Activated CD4-positive, alpha-beta T cell treated with anti-CD3 and anti-CD28 coated beads for 48 hours (primary cell): Measurements from ENCODE around the gene IGDCC3.

Source experiments
- DNase-seq: peaks from one replicate; pipeline ENCODE4 v3.0.0-alpha.2; 2020

The IGDCC3 gene

DNA sequence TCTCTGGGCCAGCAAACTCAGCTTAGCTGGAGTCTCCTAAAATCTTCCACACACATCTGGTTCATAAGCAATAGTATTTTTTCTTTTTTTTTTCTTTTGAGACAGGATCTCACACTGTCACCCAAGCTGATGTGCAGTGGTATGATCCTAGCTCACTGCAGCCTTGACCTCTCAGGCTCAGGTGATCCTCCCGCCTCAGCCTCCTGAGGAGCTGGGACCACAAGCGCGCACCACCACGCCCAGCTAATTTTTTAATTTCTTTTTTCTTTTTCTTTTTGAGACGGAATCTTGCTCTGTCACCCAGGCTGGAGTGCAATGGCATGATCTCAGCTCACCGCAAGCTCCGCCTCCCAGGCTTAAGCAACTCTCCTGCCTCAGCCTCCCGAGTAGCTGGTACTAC lies 39.0 kb downstream of the IGDCC3 start:
- DNase-seq, result no peak

DNA sequence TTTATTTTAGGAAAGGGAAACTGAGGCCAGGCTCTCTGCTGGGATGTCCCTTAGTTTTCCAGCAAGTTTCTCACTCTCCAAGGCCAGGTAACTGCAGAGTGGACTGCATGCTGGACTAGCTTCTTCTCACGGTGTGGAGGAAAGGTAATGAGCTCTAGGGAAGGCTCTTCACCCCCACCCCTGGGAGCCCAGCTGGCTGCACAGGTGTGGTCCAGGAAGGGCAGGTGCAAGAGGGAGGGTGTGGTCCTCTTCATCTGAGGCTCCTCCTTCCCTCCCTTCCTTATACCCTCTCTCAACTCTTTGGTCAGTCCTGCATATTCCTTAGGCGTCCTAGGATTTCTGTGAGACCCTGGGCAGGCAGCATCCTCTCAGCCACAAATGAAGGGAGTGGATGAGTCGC lies 39.4 kb downstream of the IGDCC3 start:
- no peak for DNase-seq

DNA sequence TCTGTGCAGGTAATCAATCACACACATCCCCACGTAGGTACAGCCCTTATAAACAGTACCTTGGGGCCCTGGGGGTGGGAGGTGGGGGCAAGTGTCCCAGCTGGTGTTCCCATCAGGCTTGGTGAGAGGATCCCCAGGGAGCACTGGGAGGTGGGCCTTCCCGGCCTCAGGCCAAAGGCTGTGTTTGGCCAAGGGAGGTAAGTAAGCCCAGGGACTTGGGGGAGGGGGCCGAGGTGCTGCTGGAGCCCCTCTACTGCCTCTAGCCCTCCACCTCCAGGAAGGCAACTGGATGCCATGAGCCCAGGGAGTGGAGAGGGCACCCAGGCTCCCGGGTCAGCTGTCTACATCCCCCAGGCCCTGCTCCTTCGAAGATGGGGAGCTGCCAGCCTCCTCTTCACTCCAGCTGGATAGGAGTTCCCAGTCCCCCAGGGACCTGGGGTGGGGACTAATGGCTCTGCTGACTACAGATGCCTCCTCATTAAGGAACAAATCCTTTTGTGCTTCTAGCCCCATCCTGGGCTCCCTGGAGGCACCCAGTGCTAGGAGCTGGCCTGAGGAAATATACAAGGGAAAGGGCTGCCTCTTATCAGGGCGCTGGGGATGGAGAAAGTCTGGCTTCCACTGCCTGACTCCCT lies 40.2 kb downstream of the IGDCC3 start:
- DNase-seq, result no peak

DNA sequence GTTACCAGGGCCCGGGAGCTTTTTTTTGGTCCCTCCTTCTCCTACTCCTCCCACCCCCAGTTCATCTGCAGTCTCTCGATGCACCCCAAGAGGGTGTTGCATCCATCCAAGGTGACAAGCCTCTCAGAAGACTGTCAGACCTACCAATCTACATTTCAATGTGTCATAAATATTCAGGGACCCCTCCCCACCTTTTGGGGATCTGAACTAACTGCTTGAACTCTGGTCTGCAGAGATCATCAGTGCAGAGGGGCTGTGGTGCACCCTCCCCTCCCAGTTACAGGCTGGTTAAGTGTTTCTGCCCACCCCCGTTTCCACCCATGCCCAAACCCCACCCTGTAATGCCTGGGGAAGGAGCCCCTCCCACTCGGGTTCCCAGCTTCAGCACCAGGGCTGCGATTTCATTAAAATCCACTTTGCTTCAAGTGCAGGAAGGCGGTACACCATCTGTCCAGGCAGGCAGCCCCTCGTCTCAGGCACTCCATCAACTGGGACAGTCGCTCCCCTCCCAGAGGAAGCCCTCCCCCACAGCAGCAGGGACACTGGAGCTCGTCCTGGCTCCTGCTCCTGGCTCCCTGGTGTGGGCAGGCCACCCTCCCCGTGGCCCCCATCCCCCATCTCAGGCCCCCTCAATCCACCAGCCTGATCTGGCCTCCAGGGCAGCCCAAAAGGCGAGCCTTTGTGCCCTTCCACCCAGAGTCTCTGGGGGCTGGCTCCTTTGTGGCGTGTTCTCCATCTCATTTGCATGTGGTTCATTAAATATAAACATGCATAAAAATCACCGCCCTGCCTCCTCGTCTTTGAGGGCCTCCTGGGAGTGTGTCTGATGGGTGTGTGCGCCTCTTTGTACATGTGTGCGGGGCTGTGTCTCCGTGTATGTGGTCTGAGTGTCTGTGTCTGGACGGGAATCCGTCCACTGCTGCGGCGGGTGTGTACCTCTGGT lies 41.0 kb downstream of the IGDCC3 start:
- DNase-seq, result no peak

DNA sequence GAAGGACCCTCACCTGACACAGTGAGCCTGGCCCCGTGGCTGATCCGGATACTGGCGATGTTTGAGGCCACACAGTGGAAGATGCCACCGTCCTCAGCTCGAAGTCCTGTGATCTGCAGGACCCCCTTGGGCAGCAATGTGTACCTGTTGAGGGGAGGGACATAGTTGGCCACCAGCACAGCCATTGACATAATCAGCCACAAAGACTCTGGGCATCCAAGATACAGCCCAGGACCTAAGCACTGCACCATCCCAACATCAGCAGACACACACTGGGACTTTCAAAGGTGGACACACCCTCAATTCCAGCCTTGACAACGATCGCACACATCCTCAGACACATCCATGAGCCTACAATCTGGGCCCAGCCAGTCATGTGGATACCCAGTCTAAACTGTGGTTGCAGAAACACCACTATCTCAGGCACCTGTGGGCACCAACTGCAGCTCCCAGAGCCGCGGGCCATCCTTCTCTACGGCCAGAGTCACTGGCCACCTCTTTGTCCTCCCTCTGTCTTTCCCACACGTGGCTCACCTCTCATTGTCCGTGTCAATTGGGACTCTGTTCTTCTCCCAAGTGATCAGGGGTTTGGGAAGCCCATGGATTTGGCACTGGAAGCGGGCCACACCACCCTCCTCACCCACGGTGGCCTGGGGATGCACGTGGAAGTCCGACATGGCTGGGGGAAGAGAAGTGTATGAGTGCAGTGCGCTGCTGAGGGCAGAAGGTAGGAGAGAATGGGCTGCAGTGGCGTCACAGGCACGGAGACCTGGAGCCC lies 42.3 kb downstream of the IGDCC3 start:
- DNase-seq, result no peak

DNA sequence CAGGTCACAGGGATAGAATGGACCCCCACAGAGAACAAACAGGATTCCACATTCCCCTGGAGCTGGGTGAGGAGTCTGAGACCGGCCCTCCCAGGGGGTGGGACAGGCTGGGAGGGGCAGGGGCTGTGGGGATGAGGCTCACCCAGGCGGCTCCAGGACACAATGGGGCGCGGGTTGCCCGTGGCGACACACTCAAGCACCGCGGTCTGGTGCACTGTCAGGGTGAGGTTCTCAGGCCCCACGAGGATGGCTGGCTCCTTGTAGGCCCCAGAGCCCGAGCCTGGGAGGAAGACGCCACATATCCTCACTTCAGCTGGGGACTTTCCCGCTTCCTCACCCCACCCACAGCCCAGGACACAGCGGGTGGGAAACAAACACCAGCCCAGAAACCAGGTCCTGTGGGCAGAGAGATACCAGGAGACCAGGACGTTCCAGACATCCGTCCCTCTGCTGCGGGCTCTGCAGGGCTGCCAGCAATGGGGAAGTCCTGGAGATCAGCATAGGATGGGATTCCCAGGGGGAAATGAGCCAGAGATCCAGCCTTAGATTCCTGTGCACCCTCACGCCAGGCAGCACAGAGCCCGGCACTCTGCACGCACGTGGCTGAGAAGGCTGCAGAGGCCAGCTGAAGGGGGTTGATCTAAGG lies 43.1 kb downstream of the IGDCC3 start:
- no peak for DNase-seq

DNA sequence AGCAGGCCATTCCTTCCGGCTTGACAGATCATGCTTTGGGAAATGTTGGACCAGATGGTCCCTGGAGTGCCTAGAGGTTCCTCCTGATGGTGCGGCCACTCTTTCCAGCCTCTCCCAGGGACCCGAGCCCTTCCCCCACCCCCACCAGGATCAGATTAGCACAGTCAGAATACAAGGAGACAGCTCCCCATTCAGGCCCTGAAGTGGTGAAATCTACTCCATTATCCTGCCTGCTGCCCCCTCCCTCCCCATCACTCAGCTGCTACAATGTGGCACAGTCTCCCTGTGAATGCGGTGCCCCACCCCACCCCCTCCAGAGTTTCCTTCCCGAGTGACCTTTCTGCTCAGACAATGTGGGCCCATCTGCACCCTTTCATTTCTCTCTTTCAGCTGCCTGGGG lies 43.9 kb downstream of the IGDCC3 start:
- DNase-seq, result no peak

DNA sequence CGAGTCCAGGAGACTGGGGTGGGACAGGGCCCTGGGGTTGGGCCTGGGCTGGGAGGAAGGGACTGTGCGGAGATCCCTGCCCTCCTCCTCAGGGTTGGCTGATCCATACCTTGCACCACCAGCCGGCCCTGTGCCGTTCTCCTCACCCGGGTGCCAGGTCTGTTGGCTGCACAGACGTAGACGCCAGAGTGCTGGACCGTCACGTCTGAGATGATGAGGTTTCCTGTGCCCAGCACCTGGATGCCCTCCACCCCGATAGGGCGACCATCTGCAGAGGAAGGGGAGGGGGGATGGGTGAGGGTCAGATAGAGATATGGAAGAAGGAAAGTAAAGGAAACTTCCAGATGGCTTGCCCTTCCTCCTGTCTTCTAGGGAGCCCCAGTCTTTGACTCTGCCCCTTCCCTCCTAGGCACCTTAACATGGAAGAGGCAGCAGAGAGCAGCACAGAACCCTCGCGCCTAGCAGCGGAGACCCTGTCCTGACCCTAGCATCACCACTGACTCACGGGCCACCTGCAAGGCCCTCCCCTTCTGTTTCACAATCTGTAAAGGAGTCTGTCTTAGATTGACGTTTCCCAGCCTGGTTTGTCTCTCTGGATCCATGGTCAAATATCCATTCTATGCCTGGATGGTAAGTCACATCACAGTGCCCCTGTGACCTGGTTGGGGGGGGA lies 44.5 kb downstream of the IGDCC3 start:
- no peak for DNase-seq

DNA sequence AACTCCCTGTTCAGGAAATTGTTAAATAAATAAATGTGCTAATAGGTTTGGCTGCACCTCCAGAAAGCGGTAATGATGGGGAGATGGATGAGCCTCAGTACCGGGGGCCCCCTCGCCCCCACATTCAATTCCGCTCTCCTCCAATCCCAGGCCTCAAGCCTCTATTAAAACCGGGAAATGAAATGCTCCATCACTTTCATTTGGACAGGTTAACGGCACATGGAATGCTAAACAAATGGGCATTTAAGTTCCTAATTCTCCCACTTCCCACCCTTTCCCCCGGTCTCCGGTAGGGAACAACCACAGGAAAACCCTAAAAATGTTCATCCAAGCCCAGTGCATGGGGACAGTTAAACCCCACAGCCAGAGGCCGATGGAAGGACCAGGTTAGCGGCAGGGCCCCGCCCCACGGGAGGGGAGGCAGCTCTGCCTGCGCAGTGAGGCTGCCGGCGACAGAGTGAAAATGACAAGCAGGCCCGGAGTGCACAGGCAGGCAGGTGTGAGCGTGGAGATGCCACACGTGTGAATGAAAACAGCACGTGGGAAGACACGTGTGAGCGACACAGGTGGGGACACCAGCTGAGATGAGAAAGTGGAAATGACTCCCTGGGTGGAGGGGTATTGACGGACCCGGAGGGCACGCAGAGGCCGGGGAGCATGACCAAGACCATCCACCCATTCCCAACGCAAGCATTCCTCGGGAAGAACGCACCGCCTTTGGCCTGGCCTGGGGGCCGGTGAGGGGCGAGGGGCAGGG lies 45.2 kb downstream of the IGDCC3 start:
- no peak for DNase-seq

DNA sequence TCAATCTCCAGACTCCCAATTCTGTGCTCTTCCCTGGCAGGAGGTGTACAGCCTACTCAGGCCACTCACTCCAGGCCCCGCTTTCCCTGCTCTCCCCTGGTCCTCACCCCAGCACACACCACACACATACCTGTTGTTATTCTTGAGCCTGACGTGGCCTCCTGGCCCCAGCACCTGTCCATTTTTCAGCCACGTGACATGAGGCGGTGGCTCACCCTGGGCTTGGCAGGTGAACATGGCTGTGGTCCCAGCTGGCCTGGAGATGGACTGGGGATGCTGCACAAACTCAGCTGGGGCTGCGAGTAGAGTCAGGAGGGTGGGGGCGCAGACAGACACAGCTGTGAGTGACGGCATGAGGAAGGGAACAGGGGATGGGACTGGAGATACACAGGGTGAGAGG lies 46.0 kb downstream of the IGDCC3 start:
- DNase-seq, result no peak

DNA sequence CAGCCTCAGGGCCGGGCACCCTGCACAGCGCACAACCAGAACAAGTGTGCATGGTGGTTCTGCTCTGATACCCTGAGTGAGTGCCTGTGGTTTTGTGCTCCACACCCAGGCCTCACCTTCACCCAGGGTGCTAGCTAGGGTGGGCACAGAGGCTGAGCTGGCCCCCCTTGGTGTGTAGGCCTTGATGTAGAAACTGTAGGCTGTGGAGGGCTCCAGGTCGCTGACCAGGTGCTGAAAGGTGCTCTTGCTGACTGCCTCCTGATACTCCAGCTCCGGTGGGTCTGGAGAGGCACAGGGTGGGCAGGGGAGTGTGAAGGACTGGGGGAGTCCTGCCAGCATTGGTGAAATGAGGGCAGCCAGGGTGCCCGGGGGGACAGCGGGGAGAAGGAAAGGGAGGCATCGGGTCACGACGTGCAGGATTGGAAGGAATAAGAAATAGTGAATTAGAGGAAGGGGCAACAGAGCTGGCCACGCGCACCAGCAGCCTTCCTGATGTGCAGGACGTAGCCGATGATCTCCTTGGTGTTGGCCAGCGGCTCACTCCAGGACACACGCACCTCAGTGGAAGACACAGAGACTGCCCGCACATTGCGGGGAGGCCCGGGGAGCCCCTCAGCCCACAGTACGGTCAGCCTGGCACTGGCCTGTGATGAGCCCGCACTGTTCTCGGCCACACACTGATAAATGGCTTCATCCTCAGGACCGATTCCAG lies 46.7 kb downstream of the IGDCC3 start:
- DNase-seq, result no peak

DNA sequence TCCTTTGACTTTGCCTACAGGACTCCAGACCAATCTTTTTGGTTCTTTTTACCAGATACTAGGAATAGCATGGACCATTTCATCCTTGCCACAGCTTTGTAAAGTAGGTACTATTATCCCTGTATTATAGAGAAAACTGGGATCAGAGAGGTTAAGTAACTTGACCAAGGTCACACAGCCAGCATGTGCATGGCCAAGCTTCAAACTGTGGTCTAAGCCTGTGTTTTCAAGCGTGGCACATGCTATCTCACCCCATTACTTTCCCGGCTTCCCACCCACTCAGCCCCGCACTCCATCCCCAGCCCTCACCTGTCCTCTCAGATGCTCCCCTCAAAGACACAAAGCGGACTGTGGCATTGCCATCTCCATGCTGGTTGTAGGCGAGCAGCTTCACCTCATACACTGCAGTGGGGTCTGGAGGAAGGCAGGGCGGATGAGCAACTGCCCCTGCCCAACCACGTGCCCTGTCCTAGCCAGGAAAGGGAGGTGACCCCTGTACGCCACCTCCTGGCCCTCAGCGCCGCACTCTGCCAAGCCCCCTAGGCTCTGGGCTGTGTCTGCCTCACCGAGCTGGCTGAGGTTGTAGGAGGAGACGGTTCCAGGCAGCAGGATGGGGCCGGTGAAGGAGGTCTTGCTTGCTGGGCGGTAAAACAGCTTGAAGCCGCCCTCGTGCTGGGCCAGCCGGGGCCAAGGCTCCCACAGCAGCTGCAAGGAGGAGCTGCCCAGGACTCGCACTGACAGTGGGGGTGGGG lies 47.6 kb downstream of the IGDCC3 start:
- DNase-seq, result no peak

DNA sequence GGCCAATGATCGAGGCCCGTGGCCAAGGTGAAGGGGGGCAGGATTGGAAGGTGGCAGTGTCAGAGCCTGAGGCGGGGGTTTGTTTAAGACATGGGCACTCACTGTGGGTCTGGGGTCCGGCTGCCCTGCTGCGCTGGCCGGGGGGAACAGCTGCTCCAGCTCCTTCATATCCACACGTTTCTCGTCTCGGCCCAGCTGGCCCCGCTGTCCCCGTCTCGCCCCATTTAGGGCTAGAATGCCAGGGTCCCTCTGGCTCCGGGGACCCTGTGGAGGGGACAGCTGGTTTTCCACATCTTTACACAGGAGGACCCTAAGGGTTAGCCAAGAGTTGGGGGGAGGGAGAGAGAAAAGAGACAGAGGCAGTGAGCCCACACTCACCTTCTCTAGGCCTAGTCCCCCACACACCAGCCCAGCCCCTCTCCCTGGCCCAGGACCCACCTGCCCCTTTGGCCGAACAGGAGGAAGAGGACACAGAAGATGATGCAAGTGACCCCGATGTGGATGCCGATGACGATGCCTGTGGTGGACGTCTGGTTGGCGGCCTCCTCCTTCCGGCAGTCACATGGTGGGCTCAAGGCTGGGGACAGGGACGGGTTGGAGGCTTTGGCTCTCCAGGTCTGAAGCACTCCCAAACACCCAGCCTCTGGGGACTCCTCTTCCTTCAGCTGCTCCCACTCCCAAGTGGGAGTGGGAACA lies 48.4 kb downstream of the IGDCC3 start:
- no peak for DNase-seq

DNA sequence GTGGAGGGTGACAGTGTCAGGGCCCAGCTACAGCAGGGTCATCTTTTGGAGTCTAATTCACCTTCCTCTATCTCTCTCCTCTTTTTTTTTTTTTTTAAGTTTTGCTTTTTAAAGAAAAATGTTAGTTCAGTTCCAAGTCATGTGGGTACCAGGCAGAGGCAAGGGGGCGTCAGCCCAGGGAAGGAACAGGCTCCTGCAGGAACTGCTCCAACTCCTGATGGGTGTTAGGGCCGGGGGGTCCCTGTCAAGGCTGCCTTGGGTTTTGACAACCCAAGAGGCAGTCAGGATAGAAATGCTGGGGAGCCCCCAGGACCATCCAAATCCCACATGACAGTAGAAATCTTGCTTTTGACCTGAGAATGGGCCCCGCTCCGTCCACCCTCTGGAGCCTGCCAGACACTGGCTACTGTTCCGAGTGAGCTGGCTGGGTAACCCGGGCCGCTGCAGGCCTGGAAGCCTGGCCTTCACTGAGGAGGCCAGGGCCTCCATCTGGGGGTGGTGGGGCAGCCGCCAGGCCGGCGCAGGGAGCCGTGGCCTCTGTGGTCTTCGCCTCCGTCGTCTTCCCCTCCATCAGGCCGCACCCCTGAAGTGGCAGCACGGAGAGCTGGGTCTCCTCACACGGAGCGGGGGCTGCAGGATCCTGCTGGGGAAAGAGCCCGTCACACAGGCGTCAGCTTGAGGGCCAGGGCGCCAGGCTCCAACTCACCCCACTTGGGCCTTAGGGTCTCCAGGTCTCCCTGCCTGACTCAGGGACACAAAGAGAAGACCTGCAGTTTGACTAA lies 49.1 kb downstream of the IGDCC3 start:
- no peak for DNase-seq

DNA sequence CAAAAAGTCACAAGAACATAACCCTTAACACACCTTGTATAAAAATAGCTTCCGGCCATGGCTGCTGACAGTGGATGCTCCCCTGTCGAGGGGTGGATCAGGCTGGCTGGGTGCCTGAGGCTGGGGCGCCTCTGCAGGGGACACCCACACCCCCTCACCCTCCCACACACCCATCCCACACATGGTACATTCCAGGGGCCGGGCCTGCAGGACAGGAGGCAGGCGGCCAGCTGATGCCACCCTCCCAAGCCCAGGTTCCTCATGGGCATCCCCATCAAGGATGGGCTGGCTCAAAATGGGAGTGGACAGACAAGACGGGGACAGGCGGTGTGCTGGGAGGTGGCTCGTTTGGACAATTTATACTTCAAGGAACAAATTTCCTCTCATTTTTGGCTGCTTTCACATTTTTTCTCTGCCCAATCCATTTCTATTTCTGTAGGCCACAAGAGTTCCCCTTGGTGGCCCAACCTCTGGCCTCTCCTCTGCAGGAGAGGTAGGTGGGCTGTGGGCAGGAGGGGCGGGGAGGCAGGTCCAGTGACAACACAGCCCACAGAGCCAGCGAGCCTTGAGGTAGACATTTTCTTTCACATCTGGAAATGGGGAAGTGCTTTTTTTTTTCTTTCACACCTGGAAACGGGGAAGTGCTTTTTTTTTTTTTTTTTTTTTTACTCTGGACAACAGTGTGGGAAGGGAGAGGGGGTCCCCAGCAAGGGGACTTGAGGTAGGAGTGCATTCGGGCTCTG lies 50.0 kb downstream of the IGDCC3 start:
- no peak for DNase-seq

DNA sequence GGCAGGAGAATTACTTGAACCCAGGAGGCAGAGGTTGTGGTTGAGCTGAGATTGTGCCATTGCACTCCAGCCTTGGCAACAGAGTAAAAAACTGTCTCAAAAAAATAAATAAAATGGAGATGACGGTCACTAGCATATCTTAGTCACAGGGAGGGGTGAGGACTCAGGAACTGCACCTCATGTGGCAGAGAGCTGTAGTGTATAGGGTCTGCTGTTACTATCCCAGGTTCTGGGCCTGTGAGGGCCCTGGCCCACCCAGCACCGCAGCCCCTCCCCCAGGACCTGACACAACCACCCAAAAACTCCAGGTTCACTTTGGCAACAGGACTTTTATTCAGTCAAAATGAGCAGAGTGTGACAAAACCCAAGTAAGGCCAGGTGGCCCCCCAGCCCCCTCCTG lies 51.0 kb downstream of the IGDCC3 start:
- DNase-seq, result no peak

DNA sequence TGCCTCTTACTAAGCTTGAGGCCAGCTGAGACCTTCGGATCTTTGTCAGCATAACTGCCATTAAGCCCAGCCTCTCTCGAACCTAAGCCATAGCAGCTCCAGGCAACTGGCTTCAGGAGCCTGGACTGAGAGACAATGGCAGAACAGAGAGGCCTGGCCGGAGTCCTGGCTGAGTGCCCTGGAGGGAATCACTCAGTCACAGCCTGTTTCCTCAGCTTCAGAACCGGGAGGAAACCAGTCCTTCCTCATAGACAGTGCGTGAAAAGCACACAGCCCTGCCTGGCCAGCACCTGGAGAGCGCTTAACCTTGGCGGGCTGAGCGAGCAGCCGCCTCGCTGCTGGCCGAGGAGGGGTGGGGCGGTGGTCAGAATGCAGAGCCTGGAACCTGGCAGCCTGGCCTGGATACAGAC lies 51.7 kb downstream of the IGDCC3 start:
- no peak for DNase-seq

DNA sequence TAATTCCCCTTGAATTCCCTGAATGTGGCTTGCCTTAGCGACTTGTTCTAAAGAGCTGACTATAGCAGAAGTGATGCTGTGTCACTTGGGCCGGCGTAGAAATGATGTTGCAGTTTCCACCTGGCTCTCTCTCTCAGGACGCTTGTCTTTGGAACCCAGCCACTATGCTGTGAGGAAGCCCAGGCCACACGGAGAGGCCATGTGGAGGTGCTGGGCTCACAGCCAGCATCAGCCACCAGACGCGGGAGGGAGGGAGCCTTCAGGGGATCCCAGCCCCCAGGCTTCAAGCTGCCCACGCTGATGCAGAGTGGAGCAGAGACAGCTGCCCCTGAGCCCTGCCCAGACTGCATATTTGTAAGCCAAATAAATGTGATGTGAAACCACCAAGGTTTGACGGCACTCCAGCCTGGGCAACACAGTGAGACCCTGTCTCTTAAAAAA lies 54.7 kb downstream of the IGDCC3 start:
- no peak for DNase-seq
